ENCODE measurements around the gene GAMT. TPM values are rescaled to one million over a fixed set of nuclear protein-coding genes. Genes with fewer than 3 reads are reported as not detected.

Gene GAMT
- total and polyA plus RNA-seq, 2 donors (not counting 1 experiment from before 2014, with no cell fraction given) = 20.0 to 44.1 TPM

- Histone ChIP-seq H3K36me3 (ENCODE audit: control insufficient read depth, insufficient read depth, low read length) (peaks cover 4% of the 10 kb centered on the region), H3K4me2 (ENCODE audit: extremely low read depth, insufficient read depth, low read length) (no peak overlapping the region), H3K27ac (ENCODE audit: insufficient read depth, low read length) (no peak overlapping the region), H3K4me3 (replicated peaks in 1 of 4; ENCODE audit: control extremely low read depth in 1 of 4, insufficient read depth in 1 of 4, low read depth in 3 of 4, low read length in 4 of 4) (no peak overlapping the region), H3K9me3 (ENCODE audit: control insufficient read depth, insufficient read depth, low read depth, low read length) (no peaks in the 10 kb centered on the region), H2AFZ (ENCODE audit: low read length) (no peak overlapping the region), H3K79me2 (ENCODE audit: control insufficient read depth, insufficient read depth, low read length) (peaks cover 3% of the 10 kb centered on the region), H4K20me1 (ENCODE audit: control insufficient read depth, extremely low read depth, insufficient read depth, low read length) (no peaks in the 10 kb centered on the region), H3K27me3 (ENCODE audit: control insufficient read depth, insufficient read depth, low read length) (no peaks in the 10 kb centered on the region), H3K9ac (ENCODE audit: insufficient read depth, low read length) (no peak overlapping the region), H3K4me1 (ENCODE audit: control insufficient read depth, extremely low read depth, insufficient read depth, low read length) (no peaks in the 10 kb centered on the region)
- no peak for TF ChIP-seq EZH2 (IDR thresholded peaks at IDR 0.05; ENCODE audit: low read length, missing control alignments)
- TF ChIP-seq CTCF (conservative IDR thresholded peaks at IDR 0.05 in 1 of 2, IDR thresholded peaks at IDR 0.05 in 1 of 2; ENCODE audit: low read depth in 1 of 2, low read length in 2 of 2) = no peak
- DNase-seq (ENCODE audit: low read depth in 2 of 2) = no peak
These were observed 19.1 kb downstream of the GAMT start for GRCh38 chr19:1382250-1382649.

- H3K4me3 ChIP-seq (replicated peaks in 1 of 4; ENCODE audit: control extremely low read depth in 1 of 4, insufficient read depth in 1 of 4, low read depth in 3 of 4, low read length in 4 of 4) = no peak overlapping the region
- no peak overlapping the region for H3K27ac ChIP-seq (ENCODE audit: insufficient read depth, low read length)
- no peak for TF ChIP-seq CTCF (conservative IDR thresholded peaks at IDR 0.05 in 1 of 2, IDR thresholded peaks at IDR 0.05 in 1 of 2; ENCODE audit: low read depth in 1 of 2, low read length in 2 of 2)
- TF ChIP-seq EZH2 (IDR thresholded peaks at IDR 0.05; ENCODE audit: low read length, missing control alignments) = no peak
- H3K27me3 ChIP-seq (ENCODE audit: control insufficient read depth, insufficient read depth, low read length) = no peaks in the 10 kb centered on the region
- no peak overlapping the region for H3K9ac ChIP-seq (ENCODE audit: insufficient read depth, low read length)
- no peak for DNase-seq (ENCODE audit: low read depth in 2 of 2)
- H4K20me1 ChIP-seq (ENCODE audit: control insufficient read depth, extremely low read depth, insufficient read depth, low read length) = no peaks in the 10 kb centered on the region
- H2AFZ ChIP-seq (ENCODE audit: low read length) = no peak overlapping the region
- peaks cover 8% of the 10 kb centered on the region for H3K36me3 ChIP-seq (ENCODE audit: control insufficient read depth, insufficient read depth, low read length)
- no peaks in the 10 kb centered on the region for H3K9me3 ChIP-seq (ENCODE audit: control insufficient read depth, insufficient read depth, low read depth, low read length)
- no peak overlapping the region for H3K4me2 ChIP-seq (ENCODE audit: extremely low read depth, insufficient read depth, low read length)
- no peaks in the 10 kb centered on the region for H3K4me1 ChIP-seq (ENCODE audit: control insufficient read depth, extremely low read depth, insufficient read depth, low read length)
- H3K79me2 ChIP-seq (ENCODE audit: control insufficient read depth, insufficient read depth, low read length) = peaks cover 3% of the 10 kb centered on the region
These were observed 21.3 kb downstream of the GAMT start for GRCh38 chr19:1379961-1380489.

GRCh38 chr19:1379126-1379905 lies 22.0 kb downstream of the GAMT start:
- H3K4me2 ChIP-seq (ENCODE audit: extremely low read depth, insufficient read depth, low read length) = no peak overlapping the region
- H4K20me1 ChIP-seq (ENCODE audit: control insufficient read depth, extremely low read depth, insufficient read depth, low read length) = no peaks in the 10 kb centered on the region
- no peak overlapping the region for H2AFZ ChIP-seq (ENCODE audit: low read length)
- no peak for DNase-seq (ENCODE audit: low read depth in 2 of 2)
- peaks cover 8% of the 10 kb centered on the region for H3K36me3 ChIP-seq (ENCODE audit: control insufficient read depth, insufficient read depth, low read length)
- H3K4me3 ChIP-seq (replicated peaks in 1 of 4; ENCODE audit: control extremely low read depth in 1 of 4, insufficient read depth in 1 of 4, low read depth in 3 of 4, low read length in 4 of 4) = no peak overlapping the region
- peaks cover 3% of the 10 kb centered on the region for H3K79me2 ChIP-seq (ENCODE audit: control insufficient read depth, insufficient read depth, low read length)
- H3K4me1 ChIP-seq (ENCODE audit: control insufficient read depth, extremely low read depth, insufficient read depth, low read length) = no peaks in the 10 kb centered on the region
- H3K27ac ChIP-seq (ENCODE audit: insufficient read depth, low read length) = no peak overlapping the region
- H3K9me3 ChIP-seq (ENCODE audit: control insufficient read depth, insufficient read depth, low read depth, low read length) = no peaks in the 10 kb centered on the region
- no peaks in the 10 kb centered on the region for H3K27me3 ChIP-seq (ENCODE audit: control insufficient read depth, insufficient read depth, low read length)
- TF ChIP-seq EZH2 (IDR thresholded peaks at IDR 0.05; ENCODE audit: low read length, missing control alignments) = no peak
- TF ChIP-seq CTCF (conservative IDR thresholded peaks at IDR 0.05 in 1 of 2, IDR thresholded peaks at IDR 0.05 in 1 of 2; ENCODE audit: low read depth in 1 of 2, low read length in 2 of 2) = no peak
- no peak overlapping the region for H3K9ac ChIP-seq (ENCODE audit: insufficient read depth, low read length)
